Progenitor cell of endocrine pancreas (in vitro differentiated cells): ENCODE data around the gene FST. TPM values are rescaled to one million over a fixed set of nuclear protein-coding genes. Genes with fewer than 3 reads are reported as not detected.

Source experiments
- DNase-seq: peaks from one replicate; pipeline ENCODE4 v3.0.0; 2021; ENCODE audit warnings: low spot score; ENCODE audit not compliant: unreplicated experiment
- H3K27ac Mint-ChIP-seq: 2 replicates; pipeline ENCODE4 v1.8.0; 2021; ENCODE audit warnings: mild to moderate bottlenecking, moderate library complexity, mixed read lengths
- H3K27me3 Mint-ChIP-seq: 2 replicates; pipeline ENCODE4 v1.8.0; 2021; ENCODE audit warnings: mixed read lengths
- H3K36me3 Mint-ChIP-seq: 2 replicates; pipeline ENCODE4 v1.8.0; 2022; ENCODE audit warnings: mixed read lengths; ENCODE audit not compliant: insufficient read depth
- H3K4me1 Mint-ChIP-seq: 2 replicates; pipeline ENCODE4 v1.8.0; 2021; ENCODE audit warnings: low read depth, mixed read lengths
- H3K4me3 Mint-ChIP-seq: 2 replicates; pipeline ENCODE4 v1.8.0; 2021; ENCODE audit warnings: low read depth, mild to moderate bottlenecking, moderate library complexity, mixed read lengths
- H3K9me3 Mint-ChIP-seq: 2 replicates; pipeline ENCODE4 v1.8.0; 2021; ENCODE audit warnings: low read depth, mixed read lengths
- CTCF ChIP-seq: fragments of 200-600 bp; sonication (generic); IDR thresholded peaks from one replicate; pipeline ENCODE4 v1.5.0; 2021; ENCODE audit warnings: antibody characterized with exemption, mild to moderate bottlenecking; ENCODE audit not compliant: unreplicated experiment
- total RNA-seq: library from RNA; stranded (reverse); gene quantifications from 2 replicates; pipeline ENCODE4 v1.2.1, GENCODE V29; 2021

FST gene
- total RNA-seq, 1 donor from 2014 or later = 1.7 TPM

GRCh38 chr5:53507013-53507412 is 26.6 kb downstream of the FST start:
- Mint-ChIP-seq H3K27ac (no peak overlapping the region), H3K27me3 (no peaks in the 10 kb centered on the region), H3K36me3 (peaks cover 3% of the 10 kb centered on the region), H3K9me3 (peaks cover 30% of the 10 kb centered on the region), H3K4me1 (no peaks in the 10 kb centered on the region), H3K4me3 (no peak overlapping the region)
- DNase-seq = no peak
- no peak for TF ChIP-seq CTCF

- Mint-ChIP-seq H3K4me3 (no peak overlapping the region), H3K27me3 (no peaks in the 10 kb centered on the region), H3K36me3 (peaks cover 3% of the 10 kb centered on the region), H3K9me3 (peaks cover 30% of the 10 kb centered on the region), H3K4me1 (no peaks in the 10 kb centered on the region), H3K27ac (no peak overlapping the region)
- no peak for TF ChIP-seq CTCF
- no peak for DNase-seq
Measured at GRCh38 chr5:53508125-53508524, 27.7 kb downstream of the FST start.

GRCh38 chr5:53512539-53512938 is 32.1 kb downstream of the FST start:
- Mint-ChIP-seq H3K27ac (no peak overlapping the region), H3K4me1 (no peaks in the 10 kb centered on the region), H3K36me3 (peaks cover 3% of the 10 kb centered on the region), H3K9me3 (peaks cover 23% of the 10 kb centered on the region), H3K4me3 (no peak overlapping the region), H3K27me3 (no peaks in the 10 kb centered on the region)
- no peak for DNase-seq
- TF ChIP-seq CTCF = no peak

- no peak for TF ChIP-seq CTCF
- Mint-ChIP-seq H3K27me3 (no peaks in the 10 kb centered on the region), H3K4me3 (no peak overlapping the region), H3K36me3 (no peaks in the 10 kb centered on the region), H3K9me3 (peaks cover 12% of the 10 kb centered on the region), H3K27ac (no peak overlapping the region), H3K4me1 (no peaks in the 10 kb centered on the region)
- no peak for DNase-seq
Measured at GRCh38 chr5:53515988-53516387, 35.6 kb downstream of the FST start.

- Mint-ChIP-seq H3K9me3 (peaks cover 23% of the 10 kb centered on the region), H3K36me3 (no peaks in the 10 kb centered on the region), H3K27ac (no peak overlapping the region), H3K4me3 (no peak overlapping the region), H3K4me1 (no peaks in the 10 kb centered on the region), H3K27me3 (no peaks in the 10 kb centered on the region)
- DNase-seq = no peak
- no peak for TF ChIP-seq CTCF
Measured at GRCh38 chr5:53520813-53521212, 40.4 kb downstream of the FST start.

Other genes starting within 250 kb of the FST start
- gene NDUFS4, start 80.0 kb downstream of the FST start, total RNA-seq = 61.6 and 62.7 TPM in 2 replicates